ENCODE measurements around the gene MTREX. TPM values are rescaled to one million over a fixed set of nuclear protein-coding genes. Genes with fewer than 3 reads are reported as not detected.

Gene MTREX
- total RNA-seq, 1 experiment from 2014 or later, result 123 TPM

DNA sequence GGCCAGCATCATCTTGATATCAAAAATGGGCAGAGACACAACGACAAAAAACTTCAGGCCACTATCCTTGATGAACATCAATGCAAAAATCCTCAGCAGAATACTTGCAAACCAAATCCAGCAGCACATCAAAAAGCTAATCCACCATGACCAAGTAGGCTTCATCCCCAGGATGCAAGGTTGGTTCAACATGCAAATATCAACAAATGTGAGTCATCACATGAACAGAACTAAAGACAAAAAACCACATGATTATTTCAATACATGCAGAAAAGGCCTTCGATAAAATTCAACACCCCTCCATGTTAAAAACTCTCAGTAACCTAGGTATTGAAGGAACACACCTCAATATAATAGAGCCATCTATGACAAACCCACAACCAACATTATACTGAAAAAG, 8.5 kb downstream of the MTREX start:
- Histone ChIP-seq H2AFZ (ENCODE audit: low read length) (no peak overlapping the region), H3T11ph (ENCODE audit: low read length) (no peak overlapping the region), H2BK20ac (ENCODE audit: low read depth, low read length, poor library complexity, severe bottlenecking) (no peak overlapping the region), H3K27ac (ENCODE audit: insufficient read length, low read depth, low read length) (no peak overlapping the region), H3K9ac (ENCODE audit: extremely low read depth, insufficient read length, low read length) (no peak overlapping the region), H4K5ac (ENCODE audit: insufficient read length, low read depth, low read length) (no peak overlapping the region), H3K14ac (ENCODE audit: insufficient read depth, low read length) (no peak overlapping the region), H3K79me1 (ENCODE audit: insufficient read depth, low read depth, low read length, poor library complexity, severe bottlenecking) (no peaks in the 10 kb centered on the region), H3K79me2 (ENCODE audit: insufficient read depth, low read length) (peaks cover 38% of the 10 kb centered on the region; the same call in 1 of the 2 replicates), H3K27me3 (ENCODE audit: insufficient read depth, low read length) (no peaks in the 10 kb centered on the region), H2BK5ac (ENCODE audit: insufficient read length, low read length) (no peak overlapping the region), H2BK12ac (ENCODE audit: insufficient read length, low read depth, low read length) (no peak overlapping the region), H3K4me2 (ENCODE audit: insufficient read depth, insufficient read length, low read length) (no peak overlapping the region), H2AK5ac (ENCODE audit: insufficient read length, low read length) (no peak overlapping the region), H3K56ac (ENCODE audit: insufficient read length, low read depth, low read length) (no peak overlapping the region), H3K23ac (ENCODE audit: insufficient read length, low read depth, low read length) (no peak overlapping the region), H3K18ac (ENCODE audit: insufficient read length, low read depth, low read length) (no peak overlapping the region), H3K4me1 (ENCODE audit: insufficient read depth, low read length) (no peaks in the 10 kb centered on the region; the same call in 1 of the 2 replicates), H4K20me1 (ENCODE audit: control insufficient read depth, insufficient read depth, insufficient read length) (no peaks in the 10 kb centered on the region), H3K23me2 (ENCODE audit: insufficient read length, low read depth, low read length, poor library complexity, severe bottlenecking) (no peaks in the 10 kb centered on the region), H2BK120ac (ENCODE audit: low read depth, low read length, poor library complexity, severe bottlenecking) (no peak overlapping the region), H2BK15ac (ENCODE audit: low read depth, low read length) (no peak overlapping the region), H3K4ac (ENCODE audit: low read depth, low read length) (no peak overlapping the region), H4K8ac (replicated peaks; ENCODE audit: insufficient read length, low read depth, low read length) (no peak overlapping the region), H3K9me3 (ENCODE audit: control insufficient read depth, low read depth, low read length) (no peaks in the 10 kb centered on the region), H4K91ac (ENCODE audit: insufficient read length, low read depth, low read length) (no peak overlapping the region)
- WGBS (ENCODE audit: extremely low coverage, insufficient read length, low lambda C conversion rate), result no CpG with 5 or more reads among the region's 2 CpGs
- H3K4me1 Mint-ChIP-seq, result peaks cover 7 to 15% of the 10 kb centered on the region in 2 experiments
- no peak for DNase-seq
- H3K27me3 Mint-ChIP-seq (ENCODE audit: low read depth), result no peaks in the 10 kb centered on the region
- H3K36me3 Mint-ChIP-seq (ENCODE audit: insufficient read depth in 1 of 3, low read depth in 3 of 3), result peaks cover 20 to 36% (median 27%) of the 10 kb centered on the region in 3 experiments
- H3K4me3 Mint-ChIP-seq, result no peak overlapping the region
- TF ChIP-seq, protein P1, sequence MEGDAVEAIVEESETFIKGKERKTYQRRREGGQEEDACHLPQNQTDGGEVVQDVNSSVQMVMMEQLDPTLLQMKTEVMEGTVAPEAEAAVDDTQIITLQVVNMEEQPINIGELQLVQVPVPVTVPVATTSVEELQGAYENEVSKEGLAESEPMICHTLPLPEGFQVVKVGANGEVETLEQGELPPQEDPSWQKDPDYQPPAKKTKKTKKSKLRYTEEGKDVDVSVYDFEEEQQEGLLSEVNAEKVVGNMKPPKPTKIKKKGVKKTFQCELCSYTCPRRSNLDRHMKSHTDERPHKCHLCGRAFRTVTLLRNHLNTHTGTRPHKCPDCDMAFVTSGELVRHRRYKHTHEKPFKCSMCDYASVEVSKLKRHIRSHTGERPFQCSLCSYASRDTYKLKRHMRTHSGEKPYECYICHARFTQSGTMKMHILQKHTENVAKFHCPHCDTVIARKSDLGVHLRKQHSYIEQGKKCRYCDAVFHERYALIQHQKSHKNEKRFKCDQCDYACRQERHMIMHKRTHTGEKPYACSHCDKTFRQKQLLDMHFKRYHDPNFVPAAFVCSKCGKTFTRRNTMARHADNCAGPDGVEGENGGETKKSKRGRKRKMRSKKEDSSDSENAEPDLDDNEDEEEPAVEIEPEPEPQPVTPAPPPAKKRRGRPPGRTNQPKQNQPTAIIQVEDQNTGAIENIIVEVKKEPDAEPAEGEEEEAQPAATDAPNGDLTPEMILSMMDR (conservative IDR thresholded peaks at IDR 0.05), result no peak
- H3K27ac Mint-ChIP-seq, result no peak overlapping the region
- peaks cover 0 to 4% of the 10 kb centered on the region in 2 experiments; a peak in 1 of 5 replicates for H3K9me3 Mint-ChIP-seq
